ENCODE measurements around the gene FGF3.
A peak's percentile ranks its signal among the peaks of the same experiment; 100 is the strongest.
"Not testable (repeated sequence)": the region's sequence is repeated elsewhere in the genome, so short reads cannot be mapped to it uniquely, and the experiment has no call there.

FGF3 gene

DNA sequence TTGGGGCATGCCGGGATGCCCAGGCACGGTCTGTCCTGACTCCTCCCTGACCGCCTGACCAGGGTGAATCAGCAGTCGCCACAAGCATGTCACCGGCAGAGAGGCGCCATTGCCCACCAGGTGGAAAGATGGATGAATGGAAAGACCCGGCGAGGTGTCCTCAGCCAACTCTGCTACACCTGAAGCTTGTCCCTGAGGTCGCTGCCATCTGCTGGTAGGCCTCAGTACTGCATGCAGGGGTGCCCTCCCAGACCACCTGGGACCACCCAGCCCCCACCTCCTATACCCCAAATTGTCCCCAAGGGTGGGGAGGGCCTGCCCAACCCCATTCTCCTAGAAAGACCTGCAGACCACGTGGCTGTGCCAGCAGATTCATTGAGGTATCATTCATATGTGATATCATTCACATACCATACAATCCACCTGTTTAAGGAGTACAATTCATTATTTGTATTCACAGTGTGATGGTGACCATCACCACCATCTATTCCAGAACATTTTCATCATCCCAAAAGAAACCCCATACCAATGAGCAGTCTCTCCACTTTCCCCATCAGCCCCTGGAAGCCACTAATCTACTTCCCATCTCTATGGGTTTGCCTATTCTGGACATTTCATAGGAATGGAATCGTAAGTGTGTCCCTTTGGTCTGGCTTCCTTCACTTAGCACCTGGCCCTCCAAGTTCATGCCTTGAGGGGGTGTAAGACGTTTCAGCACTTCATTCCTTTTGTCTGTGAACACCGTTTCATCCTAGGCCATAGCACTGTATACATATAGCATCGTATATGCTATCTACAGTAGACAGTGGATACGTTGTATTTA is 17.5 kb downstream of the FGF3 start:
- peak; percentile 26 for DNase-seq

DNA sequence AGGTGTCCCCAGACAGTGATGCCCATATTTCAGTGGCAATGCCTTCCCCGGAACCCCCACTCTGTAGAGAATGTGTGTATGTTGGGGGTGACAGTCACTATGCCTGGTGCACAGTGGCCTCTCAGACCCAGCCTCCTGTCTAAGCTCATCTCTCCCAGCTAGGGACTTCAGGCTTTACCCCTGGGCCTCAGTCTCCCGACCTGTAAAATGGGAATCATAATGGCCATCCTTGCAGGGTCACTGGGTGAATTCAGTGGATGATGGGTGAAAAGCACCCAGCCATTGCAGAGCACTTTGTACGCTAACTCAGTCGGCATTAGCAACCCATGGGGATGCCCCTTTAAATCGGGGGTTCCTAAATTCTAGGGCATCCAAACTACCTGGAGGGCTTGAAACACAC is 18.9 kb downstream of the FGF3 start:
- DNase-seq: no peak

DNA sequence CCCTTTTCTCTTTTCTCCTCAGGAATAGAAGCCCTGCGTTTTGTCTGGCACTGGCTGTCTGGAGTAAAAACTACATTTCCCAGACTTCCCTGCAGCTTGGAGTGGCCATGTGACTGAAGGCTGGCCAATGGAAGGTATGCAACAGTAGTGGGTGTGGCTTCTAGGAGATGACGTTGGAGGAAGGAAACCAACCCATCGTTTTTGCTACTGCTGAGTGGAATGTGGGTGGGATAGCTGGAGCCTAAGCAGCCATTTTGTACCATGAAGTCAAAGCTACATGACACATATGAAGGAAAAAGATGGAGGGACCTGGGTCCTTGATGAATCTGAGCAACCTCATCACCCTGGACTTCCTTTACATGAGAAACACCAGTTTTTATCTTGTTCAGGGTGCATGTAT is 19.6 kb downstream of the FGF3 start:
- DNase-seq: no peak

DNA sequence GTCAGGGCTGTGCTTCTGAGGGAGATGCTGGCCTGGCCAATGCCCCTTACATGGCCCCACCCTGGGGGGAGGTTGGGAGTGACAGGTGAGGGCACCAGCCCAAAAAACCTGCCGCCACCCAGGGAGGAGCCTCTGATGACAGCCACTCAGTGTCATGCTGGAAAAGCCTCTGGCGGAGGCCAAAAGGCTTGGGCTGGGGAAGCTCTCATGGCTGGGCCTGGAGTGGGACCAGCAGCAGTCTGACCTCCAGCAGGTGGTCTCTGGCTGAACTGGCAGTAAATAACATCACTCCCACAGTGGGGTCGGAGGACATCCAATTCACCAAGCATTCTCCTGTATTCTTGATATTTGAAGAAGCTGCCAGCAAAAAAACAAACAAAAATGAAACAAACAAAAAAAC is 20.1 kb downstream of the FGF3 start:
- no peak for DNase-seq

DNA sequence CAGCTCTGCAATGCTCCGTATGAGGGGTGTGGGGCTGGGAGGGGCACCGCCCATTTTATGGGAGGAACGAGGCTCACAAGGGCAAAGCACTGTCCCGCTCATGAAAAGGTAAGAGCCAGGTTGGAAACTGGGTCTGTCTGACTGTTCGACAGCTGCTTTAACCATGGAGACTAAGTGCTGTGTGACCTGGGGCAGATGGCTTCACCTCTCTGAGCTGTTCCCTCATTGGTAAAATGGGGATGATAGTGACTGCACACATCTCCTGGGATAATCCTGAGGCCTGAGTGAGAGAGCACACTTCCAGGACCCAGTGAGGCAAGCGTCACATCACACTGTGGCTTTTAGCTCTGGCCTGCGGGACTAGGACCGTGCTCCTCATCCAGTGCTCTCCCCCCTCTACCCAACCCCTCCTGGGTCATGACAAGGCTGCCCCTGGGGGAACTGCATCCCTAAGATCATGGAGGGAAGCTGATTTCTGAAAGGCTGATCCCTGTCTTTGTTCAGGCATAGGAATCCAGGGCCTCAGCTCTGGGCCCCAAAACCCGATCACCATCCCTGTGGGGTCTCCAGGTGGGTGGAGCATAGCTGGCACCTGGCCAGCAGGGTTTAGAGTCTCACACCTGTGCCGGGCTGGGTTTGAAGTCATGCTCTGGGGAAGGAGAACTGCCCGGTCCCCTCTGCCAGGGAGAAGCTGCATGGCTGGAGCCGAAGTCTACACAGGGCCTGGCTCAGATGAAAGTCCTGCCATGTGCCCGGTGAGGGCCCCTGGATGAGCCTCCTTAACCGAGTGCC is 21.3 kb downstream of the FGF3 start:
- no peak for DNase-seq

DNA sequence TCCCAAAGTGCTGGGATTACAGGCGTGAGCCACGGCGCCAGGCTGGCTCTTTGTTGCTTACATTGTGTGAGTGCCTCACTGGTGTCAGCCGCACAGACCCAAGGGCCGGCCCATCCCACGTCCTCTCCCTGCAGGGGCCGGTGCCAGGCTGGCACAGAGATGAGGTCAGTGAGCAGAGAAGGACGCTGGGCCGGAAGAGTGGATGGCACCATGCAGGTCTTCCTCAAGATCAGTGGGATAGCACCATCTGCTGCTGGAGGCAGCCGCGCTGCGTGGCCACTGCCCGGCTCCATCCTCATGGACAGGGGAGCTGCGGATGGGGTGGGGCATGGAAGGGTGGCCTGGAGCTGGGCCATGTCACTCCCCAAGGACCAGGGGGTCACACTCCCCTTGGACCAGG is 22.1 kb downstream of the FGF3 start:
- DNase-seq: no peak

DNA sequence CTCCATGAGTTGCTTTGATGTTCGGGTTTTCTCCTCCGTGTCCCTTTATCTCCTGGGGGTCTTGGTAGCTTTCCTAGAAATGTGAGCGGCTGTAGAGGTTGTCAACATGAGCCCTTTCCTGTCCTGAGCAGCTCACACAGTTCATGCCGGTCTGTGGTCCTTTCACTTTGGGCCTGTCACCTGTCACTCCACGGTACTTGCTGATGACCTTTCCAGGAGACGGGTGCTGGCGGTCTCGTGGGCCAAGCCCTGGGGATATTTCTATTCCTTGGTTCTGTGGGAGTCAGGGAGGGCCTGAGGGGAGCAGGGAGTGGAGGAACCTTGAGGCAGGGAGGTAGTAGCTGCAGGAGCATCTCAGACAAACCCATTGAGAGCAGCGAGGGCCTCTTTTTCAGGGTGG is 23.2 kb downstream of the FGF3 start:
- DNase-seq: no peak

DNA sequence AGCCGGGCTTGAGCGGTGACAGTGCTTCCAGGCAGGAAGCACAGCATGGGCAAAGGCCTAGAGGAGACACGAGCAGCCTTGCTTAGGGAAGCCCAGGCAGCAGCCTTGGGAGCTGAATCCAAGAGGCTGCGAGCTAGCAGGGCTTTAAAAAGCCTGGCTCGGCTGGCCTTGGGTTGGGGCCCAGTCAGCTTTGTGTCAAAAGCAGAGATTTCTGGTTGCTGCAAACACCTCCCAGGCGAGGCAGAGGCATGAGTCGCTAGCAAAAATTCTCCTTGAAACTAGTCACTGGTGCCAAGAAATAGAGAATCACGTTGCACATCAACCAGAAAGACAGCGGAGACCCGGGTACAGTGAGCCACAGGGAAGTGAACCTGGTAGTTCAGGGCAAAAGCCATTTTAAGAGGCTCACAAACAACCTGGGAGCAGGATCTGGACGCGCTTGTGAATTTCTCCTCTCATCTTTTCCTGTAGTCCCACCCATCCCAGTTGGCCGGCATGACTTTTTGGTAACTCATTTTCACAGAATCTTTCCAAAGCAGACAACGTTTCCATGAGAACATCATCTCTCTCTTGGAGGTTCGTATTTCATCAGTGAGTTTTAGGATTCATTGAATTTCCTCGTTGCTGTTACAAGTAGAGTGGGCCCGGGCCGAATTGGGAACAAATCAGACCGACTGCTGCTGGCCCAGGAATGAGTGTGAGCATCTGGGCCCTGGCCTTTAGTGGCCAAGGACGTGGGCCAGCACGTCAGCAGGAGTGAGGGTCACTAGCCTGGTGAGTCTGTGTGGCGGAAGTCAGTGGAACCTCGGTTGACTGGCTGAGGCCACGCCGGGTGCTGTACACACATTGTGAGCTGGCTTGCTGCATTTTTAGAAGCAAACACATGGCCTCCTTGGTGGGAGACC is 27.7 kb downstream of the FGF3 start:
- DNase-seq: no peak

DNA sequence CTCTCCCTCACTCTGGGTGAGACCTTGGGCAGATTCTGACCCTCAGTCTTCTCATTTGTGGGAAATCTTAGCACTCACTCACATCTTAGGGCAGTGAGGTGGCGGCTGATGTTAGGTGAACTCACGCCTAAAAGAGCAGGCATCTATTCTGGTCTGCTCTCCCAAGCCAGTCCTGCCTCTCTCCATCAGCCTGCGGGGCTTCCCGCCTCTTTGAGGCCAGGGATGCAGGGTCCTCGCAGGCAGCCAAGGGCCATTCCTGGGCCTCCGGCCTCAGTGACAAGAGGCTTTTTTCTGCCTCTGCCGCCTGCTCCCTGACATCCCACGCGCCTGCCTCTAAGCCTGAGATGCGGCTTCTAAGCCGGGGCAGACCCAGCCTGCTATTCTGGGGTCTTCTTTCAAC is 30.3 kb downstream of the FGF3 start:
- DNase-seq: no peak

DNA sequence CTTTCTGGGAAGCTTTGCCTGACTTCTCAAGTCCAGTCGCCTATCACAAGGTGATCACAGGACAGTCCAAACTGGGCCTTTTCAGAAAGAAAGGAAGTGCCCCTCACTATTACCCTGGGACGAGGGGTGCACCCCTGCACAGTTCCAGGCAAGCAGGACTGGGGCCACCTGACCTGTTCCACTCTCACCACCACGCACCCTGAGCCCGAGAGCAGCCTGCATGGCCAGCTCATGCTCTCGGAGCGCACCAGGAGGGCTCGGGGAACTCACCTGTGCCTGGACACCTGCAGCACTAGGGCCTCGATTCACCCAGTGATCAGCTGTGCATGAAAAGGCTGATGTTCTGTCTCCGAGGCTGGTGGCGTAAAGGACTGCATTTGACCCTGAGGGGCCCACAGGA is 31.3 kb downstream of the FGF3 start:
- DNase-seq: no peak

DNA sequence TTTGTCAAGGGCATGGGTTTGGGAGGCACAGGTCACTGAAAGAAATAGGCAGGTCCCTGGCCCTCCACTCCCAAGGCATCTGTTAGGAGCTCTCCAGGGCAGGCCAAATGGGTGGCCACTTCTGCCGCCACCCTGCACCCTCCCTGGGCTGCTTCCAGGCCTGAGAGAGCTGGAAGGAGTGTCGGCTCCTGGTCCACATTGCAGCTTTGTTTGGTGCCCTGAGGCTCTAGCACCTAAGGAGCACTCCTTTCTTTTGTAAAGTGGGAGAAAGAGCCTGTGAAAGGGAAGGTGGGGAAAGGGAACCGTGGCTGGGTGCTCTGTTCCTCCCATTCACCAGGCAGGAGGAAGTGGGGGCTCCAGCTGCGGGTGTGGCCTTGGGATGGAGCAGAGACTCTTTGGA is 31.8 kb downstream of the FGF3 start:
- no peak for DNase-seq

DNA sequence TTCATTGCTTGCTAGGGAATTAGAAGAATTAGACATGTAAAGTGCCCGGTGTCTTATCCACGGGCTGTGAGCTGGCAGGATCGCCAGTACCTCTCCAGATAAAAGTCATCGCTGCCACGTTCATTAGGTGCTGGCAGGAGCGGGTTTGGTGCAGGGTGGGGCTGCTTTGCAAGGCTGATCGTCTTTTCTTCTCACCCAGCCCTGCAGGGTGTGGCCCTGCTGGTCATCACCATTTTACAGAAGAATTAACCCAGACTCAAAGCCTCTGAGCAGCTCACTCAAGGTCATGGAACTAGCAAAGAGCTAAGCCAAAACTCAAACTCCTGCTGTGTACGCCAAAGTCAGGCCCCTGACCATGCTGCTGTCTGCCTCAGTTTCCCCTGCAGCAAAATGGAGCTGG is 38.0 kb downstream of the FGF3 start:
- DNase-seq: no peak

DNA sequence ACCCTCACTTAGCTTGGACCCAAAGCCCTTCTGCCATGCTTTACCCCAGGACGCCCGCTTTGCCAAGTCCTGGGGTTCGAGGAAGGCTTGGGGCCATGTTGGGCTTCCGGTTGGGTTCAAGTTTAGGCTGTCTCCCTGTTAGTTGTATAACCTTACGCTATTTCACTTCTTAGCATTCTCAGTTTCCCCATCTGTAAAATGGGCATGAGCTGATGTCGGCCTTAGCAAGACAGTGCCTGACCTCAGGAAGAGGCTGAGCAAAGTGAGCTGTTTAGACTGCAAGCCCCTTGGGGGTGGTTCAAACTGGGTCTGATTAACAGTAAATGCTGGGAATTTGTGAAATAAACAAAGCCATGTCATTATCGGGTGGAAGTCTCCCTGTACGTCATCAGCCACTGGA is 40.8 kb downstream of the FGF3 start:
- DNase-seq: no peak

DNA sequence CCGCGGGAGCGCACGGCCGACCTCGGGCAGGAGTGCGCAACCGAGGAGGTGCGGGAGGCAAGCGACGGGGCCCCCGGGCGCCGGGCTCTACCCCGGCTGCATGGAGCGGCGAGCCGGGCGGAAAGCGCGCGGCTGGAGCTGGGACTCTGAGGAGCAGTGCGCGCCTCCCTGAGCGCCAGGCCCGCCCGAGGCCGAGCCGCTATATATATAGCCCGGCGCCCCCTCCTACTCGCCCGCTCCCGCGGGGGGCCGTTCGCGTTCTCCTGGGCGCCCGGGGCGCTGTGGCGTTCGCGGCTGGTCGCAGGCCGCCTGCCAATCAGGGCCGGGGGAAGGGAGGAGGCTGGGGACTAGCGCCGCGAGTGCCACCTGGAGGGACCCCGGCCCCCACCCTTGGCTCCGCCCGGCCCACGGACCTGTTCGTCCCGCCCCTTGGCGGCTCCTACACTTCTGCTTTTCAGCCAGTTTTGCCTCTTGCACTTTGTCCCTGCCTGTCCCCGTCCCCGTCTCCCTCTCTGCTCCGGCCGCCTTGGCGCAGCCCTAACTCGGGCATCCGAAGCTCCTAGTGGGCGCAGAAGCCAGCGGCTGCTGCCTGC is 44.0 kb downstream of the FGF3 start, which contains the start of gene FGF4:
Gene FGF4, minus strand, starts transcription at position 179 of the 593 bp plus-strand sequence. CDS start 257 bp downstream, outside the sequence.
- DNase-seq: no peak

DNA sequence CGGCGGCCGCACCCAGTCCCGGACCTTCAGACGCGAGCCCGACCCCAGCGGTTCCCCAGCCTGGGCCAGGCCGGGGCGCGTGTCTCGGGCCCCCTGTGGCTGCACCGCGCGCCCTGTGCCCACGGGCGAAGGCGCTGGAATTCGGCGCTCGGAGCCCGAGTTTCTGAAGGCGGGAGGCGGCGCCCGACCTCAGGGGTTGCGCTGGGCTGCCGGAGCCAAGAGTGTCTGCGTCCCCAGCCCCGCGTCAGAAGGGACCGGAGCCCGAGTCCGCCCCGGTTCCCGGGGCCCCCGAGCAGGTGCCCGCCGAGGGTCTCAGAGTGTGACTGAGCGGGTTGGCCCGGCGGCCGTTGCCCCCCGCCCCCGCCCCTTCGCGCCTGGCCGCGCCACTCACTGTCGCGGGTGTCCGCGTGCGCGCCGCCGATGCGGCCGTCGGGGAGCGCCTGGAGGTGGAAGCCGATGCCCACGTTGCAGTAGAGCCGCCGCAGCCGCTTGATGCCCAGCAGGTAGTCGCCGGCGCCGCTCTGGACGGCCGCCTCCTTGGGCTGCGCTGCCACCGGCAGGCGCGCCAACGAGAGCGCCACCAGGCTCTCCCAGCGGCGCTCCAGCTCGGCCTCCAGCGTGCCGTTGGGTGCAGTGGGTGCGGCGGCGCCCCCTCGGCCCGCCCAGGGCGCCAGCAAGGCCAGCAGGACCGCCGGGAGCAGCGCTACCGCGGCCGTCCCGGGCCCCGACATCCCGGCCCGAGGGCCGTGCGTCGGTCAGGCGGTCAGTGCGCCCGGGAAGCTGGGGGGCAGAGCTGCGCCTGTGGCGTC is 44.7 kb downstream of the FGF3 start:
- DNase-seq: no peak

DNA sequence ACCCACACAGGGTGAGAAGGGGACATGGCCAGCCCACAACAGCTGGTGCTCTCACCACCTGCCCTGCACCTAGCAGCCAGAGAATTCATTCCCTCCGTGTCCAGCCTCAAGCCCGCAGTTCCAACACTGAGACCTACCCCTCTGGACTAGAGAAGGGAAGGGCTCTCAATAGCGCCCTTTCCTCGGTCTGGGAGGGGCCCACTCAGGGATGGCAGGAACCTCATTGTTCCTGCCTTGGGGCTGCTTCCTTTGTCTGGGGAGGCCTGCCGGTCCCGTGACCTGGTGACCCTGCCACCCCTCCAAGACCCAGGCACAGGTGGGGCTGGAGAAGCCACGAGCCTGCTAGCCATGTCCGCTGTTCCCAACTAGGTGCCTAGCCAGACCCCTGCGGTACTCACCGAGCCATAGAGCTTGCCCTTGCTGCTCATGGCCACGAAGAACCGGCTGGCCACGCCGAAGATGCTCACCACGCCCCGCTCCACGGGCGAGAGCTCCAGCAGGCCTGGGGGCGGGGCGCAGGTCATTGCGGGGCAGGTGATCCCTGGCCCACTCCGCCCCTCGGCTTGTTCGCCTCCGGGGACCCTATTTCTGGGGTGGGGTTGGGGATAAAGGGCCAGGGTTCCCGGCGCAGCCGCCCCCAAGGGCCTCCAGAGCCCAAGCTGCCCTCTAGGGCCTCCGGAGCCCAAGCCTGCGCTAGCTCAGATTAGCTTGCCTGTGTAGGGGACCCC is 45.4 kb downstream of the FGF3 start:
- DNase-seq: no peak

DNA sequence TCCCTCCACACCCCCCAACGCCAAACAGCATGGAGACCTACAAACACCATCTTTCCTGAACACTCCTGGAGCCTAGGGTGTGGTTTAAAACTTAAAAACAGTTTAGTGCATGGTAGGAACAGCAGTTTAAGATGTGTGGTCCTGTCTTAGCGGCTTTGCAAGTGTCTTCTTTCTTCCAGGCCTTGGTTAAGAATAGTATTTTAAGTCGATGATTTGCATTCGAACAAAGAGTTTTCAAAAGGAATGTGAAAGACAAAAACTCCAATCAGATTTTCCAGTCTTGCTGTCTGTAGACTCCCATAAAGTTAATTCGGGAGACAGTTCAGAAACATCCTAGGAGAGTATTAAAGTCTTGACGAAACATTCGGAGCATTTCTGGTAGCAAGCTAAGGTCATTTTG is 47.8 kb downstream of the FGF3 start:
- DNase-seq: no peak

DNA sequence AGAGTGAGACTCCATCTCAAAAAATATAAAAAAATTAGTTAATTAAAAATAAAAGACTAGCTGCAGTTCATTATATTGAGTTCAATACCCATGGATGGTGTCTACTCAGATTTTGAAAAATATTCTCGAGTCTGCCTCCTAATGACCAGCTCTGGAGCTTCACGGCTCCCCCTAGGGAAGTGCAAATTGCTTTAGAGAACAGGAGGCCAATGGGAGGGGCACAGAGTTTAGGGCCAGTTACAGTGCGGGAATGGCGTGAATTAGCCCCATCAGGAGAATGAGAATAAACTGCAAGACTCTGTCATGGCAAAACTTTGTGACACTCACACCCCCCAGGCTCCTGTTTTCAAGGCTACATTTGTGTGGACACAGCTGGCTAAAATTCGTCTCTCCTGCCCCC is 48.7 kb downstream of the FGF3 start:
- DNase-seq: no peak

DNA sequence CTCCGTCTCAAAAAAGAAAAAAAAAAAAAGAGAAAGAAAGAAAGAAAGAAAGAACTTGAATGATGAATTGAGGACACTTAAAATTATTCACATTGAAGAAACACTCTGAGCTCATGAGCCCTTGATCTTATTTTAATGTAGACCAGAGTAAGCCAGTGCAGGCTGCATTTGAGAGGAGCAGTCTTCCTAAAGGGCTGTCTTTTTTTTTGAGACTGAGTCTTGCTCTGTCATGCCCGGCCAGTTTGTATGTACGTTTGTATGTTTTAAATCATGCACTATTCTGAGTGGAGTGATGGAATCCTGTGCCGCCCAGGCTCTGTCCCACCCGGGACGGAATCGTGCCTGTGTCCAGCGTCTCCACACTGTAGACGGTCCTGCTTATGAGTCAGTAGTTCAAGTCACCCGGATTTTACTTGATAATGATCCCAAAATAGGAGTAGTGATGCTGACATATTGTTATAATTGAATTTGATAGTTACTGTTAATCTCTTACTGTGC is 53.7 kb downstream of the FGF3 start:
- no peak for DNase-seq

DNA sequence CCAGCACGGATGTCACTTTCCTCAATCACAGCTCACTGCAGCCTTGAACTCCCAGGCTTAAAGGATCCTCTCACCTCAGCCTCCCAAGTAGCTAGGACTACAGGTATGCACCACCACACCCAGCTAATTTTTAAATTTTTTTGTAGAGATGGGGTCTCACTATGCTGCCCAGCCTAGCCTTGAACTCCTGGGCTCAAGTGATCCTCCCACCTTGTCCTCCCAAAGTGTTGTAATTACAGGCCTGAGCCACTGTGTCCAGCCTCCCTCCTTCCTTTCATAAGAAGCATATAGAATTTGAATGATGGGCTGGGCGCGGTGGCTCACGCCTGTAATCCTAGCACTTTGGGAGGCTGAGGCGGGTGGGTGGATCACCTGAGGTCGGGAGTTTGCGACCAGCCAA is 54.3 kb downstream of the FGF3 start:
- not testable (repeated sequence) for DNase-seq

DNA sequence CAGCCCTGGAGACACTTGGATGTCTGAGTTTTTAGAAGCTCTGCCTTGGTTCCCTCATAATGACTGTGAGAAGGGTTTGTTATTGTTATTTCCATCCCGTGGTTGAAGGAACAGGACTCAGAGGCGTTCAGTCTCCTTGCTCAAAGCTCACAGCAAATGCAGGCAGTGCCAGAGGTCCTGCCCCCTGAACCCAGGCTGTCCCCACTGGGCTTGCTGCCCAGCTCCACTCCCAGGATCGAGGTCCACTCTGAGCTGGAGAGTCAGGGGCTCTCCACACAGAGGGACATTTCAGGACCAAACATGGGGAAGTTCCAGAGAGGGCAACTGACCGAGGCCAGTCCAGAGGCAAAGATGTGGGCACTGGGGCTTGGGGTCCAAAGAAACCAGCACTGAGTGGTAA is 58.9 kb downstream of the FGF3 start:
- DNase-seq: no peak

Data from NCI-H1092 (cell line).